ENCODE data around the gene RAPGEF1.
"Not testable (repeated sequence)": the region's sequence is repeated elsewhere in the genome, so short reads cannot be mapped to it uniquely, and the experiment has no call there.

RAPGEF1 gene

DNA sequence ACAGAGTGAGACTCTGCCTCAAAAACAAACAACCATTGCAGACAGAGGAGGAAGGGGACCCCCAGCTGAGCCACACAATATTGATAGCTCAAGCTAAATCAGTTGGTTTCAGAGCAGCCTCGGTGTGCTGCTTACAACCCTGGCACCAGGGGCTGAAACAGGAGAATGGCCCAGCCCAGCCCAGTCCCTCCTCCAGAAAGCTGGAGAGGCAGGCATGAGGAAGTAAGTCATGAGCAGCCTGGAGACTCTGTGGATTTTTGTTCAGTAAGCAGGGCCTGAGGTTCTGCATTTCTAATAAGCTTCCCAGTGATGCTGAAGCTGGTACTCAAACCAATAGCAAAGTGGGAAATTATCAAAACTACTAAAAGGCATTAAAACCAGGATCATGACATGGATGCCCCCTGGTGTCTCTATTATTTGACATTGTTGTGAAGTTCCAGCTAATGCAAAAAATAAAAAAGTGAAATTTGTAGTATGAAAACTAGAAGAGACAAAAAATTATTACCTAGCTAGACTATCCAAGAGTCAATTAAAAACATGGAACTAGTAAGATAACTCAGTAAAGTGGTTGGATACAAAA, 180.4 kb downstream of the RAPGEF1 start:
- ATAC-seq (no peak), DNase-seq (no peak)

DNA sequence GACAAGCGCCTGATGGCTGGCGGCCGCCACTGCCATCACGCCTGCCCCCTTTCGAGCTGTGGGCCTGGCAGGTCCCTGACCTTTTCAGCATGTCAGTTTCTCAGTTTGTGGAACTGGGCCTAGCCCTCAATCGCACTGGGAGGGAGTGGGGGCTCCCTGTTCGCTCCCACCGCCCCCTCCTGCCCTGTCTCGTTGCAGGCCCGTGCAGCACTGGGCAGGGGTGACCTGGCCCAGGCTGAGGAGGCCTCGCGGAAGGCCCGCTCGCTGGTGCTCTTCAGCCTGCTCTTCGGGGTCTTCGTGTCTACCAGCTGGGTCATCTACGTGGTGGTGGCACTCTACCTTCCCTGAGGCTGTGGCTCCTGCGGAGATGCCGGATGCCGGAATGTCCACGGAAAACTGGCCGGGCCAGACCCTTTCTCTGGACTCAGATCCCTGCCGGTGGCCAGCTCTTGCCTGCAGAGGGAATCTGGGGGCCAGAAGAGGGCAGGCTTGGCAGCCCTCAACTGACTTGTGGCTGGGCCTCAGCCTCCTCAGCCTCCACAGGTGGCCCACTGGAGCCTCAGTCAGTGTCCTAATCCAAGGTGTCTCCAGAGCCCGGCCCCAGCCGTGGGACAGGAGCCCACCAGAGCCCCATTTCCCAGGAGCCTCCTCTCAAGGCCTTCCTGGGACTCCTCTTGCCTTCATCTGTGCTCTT, 181.9 kb downstream of the RAPGEF1 start:
- DNase-seq, result no peak

DNA sequence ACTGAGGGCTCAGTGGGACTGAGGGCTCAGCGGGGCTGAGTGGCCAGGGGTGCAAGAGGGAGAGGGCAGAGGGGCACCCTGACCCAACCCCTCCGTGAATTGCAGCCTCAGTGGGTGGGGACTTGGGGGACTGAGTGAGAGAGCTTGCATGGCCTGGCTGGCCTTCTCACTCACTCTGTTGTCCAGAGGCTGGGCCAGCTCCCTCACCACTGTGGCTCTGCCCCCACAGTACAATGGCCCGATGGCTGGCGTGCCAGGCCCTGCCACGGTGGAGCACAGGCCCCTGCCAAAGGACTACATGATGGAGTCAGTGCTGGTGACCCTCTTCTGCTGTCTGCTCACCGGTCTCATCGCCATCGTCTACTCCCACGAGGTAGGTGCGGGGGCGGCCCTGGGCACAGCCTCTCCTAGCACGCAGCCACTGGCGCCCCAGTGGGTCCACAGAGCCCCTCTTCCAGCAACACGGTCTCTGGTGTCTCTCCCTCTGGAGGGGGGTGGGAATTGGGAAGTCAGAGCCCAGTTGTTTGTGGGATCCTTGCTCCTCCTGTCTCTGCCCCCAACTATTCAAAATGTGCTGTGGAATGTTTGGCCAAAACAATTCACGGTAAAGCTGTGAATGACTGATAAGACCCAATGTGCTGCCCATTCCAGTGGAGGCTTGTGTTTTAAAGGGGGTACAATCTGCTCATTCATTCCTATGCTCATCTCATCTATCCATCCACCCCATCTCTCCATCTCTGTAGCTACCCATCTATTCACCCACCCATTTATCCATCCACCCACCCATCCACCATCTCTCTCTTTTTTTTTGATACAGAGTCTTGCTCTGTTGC, 183.8 kb downstream of the RAPGEF1 start:
- ATAC-seq (no peak), DNase-seq (no peak)

More for the DNA sequence above, 181.9 kb downstream of the RAPGEF1 start:
- no peak for ATAC-seq

DNA sequence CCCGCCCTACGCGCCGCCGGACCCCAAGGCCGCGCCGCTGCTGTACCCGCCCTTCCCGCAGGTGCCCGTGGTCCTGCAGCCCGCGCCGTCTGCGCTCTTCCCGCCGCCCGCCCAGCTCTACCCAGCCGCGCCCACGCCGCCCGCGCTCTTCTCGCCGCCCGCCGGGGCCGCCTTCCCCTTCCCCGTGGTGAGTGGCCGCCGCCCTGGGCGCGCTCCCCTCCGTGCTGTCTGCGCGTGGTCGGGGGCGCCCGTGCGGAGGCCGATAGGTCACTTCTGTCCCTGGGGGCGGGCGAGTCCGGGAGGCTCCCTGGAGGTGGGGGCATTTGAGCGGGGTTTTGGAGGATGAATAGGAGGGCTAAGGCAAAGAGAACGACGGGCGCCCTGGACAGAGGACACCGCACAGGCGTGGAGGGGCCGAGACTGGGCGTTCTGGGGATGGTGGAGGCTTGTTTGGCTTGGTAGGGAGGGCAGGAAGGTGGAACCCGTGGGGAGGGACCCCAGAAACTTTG, 185.0 kb downstream of the RAPGEF1 start:
- DNase-seq, result no peak
- ATAC-seq, result no peak

DNA sequence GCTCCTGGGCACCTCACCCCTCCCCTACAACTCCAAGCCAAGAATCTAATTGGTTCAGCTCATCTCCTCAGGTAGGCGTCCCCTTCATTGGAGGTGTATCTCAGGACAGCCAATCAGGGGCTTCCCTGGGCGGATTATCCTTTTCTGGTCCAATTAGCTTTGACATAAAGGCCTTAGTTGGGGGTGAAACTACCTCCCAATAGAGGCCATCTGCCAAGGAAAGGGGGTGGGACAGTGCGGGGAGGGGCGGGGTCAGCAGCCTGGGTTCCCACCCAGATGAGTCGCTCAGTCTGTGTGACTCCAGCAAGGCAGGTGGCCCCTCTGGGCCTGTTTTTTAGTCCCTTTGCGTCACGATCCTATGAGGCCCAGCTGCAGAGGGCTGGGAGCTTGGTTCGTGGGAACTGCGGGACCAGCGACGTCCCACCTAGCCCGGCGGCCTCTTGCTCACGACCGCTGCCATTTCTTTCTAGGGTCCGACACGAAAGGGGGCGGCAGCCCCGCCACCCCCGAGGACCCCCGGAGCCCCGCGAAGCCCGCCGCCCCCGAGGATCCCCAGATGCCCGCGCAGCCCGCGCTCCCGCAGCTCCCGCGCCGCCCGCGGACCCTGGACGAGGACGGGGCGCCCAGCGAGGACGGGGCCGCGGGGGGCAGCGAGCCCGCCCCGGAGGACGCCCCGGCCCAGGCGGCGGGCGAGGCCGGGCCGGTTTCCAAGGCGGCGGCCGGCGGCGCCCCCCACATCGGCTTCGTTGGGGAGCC, 185.6 kb downstream of the RAPGEF1 start:
- DNase-seq (no peak), ATAC-seq (peak; percentile 23)

DNA sequence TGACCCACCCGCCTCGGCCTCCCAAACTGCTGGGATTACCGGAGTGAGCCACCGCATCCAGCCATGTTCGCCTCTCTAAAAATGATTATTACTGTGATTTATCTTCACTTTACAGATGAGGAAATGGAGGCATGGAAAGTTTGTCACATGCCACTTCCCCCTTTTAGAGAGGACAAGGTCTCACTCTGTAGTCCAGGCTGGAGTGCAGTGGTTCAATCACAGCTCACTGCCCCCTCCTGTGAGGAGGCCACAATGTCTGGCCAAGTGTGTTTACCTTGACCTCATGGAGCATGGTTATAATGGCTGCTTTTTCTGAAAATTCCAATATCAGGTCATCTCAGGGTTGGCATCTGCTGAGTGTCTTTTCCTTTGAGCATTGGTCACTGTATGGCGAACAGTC, 187.8 kb downstream of the RAPGEF1 start:
- ATAC-seq, result no peak
- no peak for DNase-seq

DNA sequence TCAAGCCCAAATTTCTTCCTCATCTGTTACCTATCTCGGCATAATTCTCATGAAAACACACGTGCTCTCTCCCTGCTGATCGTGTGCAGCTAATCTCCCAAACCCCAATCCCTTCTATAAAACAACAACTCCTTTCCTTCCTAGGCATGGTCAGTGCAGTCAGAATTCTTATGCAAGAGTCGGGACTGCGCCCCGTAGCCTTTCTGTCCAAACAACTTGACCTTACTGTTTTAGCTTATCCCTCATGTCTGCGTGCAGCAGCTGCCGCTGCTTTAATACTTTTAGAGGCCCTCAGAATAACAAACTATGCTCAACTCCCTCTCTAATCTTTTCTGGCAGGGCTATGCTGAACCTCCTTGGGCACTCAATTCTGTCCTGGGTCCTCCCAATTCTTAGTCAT, 189.4 kb downstream of the RAPGEF1 start:
- ATAC-seq, DNase-seq: not testable (repeated sequence)

DNA sequence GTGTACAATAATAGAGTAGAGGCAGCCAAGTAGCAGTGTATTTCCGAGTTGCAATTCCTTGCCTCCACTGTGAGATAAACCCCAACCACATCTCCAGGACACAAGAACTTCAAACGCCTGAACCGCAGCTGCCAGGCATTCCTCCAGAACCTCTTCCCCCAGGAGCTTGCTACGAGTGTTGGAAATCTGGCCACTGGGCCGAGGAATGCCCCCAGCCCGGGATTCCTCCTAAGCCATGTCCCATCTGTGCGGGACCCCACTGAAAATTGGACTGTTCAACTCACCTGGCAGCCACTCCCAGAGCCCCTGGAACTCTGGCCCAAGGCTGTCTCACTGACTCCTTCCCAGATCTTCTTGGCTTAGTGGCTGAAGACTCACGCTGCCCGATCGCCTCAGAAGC, 190.7 kb downstream of the RAPGEF1 start:
- not testable (repeated sequence) for ATAC-seq, DNase-seq

DNA sequence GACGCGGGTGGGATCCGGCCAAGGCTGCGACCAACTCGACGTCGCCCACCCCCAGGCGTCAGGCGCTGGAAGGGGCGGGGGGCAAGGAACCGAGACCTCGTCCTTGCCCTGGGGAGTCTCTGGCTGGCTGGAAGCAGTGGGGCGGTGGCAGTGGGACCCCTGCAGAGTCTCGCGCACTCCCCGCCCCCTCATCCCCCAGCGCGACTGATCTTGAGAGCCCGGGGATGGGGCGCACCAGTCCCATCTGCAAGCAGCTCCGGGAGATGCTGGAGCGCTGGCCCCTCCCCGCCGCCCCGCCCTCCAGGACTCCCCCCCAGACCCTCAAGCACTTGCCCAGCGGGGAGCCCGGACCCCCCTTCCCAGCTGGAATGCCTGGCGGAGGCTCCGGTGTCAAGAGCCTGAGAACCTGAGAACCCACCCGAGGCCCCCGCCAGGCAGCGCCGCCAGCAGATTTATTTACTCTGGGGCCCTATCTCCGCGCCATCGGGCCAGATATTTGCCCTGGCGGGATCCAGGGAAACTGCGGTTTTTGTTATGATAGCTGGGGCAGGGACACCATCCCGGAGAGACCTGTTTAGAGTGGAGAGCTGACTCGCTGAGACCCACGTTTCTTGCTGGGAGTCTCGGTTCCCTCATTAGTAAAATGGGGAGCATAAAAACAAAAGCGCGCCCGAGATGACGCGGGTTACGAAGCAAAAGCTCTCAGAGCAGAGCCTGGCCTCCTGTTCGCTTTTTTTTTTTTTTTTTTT, 193.4 kb downstream of the RAPGEF1 start:
- DNase-seq (no peak), ATAC-seq (no peak)

DNA sequence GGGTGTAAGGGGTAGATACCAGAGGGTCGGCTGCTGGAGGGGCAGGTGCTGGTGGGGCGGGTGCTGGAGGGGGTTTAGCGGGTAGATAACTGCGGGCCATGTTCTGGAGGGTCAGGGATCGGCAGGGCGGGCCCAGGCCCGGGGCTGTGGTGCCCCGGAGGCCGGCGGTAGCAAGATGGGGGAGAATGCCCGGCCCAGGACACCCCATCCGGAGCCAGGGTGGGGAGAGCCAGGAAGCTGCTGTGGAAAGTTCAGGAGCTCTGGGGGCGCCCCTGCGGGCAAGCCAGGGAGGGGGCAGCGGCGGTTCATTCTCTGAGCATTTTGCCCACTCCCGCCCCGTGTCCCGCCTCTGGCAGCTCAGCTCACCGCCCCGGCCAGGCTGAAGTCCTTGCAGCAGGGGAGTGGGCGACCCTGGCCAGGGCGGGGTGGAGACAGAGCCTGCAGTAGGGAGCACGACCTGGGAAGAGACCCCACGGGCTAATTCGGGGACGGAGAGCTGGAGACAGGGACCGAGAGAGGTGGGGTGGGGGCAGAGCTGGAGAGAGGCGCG, 194.0 kb downstream of the RAPGEF1 start:
- no peak for DNase-seq
- ATAC-seq, result no peak

DNA sequence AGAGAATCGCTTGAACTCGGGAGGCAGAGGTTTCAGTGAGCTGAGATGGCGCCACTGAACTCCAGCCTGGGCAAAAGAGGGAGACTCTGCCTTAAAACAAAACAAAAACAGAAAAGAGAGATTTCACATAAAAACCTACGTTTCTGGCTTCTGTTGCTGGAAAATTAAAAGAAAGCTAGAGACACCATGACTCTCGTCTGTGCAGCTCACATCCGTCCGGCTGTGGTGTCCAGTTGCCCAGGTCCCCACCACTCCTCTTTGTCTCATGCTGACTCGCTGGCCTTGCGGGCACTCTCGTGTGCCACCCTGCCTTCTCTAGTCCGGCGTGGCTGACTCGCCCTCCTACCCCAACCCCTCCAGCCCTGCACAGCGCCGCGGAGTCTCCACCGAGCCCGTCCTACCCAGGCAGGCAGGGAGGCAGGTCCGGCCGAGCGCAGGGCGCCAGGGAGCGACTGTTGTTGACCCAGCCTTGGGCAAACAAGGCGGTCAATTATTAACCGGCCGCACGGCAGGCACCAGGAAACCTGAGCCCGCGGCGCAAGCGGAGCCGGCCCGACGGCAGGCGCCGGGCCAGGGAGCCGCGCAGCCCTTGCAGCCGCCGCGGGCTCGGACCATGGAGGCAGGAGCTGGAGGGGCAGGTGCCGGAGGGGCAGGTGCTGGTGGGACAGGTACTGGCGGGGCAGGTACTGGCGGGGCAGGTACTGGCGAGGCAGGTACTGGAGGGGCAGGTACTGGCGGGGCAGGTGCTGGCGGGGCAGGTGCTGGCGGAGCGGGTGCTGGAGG, 194.7 kb downstream of the RAPGEF1 start, which contains the start of gene PRRT1B:
Gene PRRT1B, plus strand, starts transcription at position 521 of the 783 bp plus-strand sequence. Its CDS starts 93 bp downstream, at position 614.
- DNase-seq (no peak), ATAC-seq (no peak)

DNA sequence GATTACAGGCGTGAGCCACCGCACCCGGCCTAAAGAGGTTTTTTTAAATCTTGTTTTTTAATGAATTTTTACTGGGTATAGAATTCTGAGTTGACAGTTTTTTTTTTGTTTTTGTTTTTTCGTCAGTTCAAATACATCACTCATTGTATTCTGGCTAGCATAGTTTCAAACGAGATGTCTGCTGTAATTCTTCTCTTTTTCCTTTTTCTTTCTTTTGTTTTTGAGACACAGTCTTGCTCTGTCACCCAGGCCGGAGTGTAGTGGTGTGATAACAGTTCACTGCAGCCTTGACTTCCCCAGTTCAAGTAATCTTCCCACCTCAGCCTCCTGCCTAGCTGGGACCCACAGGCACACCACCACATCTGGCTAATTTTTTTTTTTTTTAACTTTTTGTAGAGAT, 196.7 kb downstream of the RAPGEF1 start:
- ATAC-seq, result no peak
- DNase-seq, result no peak

DNA sequence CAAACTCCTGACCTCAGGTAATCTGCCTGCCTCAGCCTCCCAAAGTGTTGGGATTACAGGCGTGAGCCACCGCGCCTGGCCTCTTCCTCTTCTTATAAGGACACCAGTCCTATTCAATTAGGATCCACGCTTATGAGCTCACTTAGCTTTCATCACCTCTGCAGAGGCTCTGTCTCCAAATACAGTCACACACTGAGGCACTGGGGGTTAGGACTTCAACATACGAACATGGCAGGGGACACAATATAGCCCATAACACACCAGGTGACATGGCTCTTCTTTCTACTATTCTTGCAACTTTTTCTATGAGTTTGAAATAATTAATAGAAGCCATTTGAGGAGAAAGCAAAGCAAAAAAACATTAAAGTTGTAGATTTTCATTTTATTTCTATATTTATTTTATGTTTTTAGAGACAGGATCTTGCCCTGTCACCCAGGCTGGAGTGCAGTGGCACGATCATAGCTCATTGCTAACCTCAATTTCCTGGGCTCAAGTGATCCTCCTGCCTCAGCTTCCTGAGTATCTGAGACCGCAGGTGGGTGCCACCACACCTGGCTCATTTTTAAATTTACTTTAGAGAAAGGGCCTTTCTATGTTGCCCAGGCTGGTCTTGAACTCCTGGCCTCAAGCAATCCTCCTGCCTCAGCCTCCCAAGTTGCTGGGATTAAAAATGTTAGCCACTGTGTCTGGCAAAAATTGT, 200.5 kb downstream of the RAPGEF1 start:
- ATAC-seq, result no peak
- no peak for DNase-seq

DNA sequence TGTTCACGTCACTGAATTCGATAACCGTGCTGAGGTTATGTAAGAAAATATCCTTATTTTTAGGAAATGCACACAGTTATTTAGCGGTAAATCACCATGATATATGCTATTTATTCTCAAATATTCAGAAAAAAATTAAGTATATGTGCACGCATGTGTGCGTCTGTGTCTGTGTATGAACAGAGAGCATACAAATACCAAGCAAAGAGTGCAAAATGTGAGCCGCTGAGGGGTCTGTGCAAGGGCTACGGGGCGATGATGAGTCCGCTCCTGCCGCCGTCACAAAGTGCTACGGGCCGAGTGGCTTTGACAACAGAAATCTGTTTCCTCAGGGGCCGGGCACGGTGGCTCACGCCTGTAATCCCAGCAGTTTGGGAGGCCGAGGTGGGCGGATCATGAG, 201.9 kb downstream of the RAPGEF1 start:
- DNase-seq, result no peak
- ATAC-seq, result no peak

DNA sequence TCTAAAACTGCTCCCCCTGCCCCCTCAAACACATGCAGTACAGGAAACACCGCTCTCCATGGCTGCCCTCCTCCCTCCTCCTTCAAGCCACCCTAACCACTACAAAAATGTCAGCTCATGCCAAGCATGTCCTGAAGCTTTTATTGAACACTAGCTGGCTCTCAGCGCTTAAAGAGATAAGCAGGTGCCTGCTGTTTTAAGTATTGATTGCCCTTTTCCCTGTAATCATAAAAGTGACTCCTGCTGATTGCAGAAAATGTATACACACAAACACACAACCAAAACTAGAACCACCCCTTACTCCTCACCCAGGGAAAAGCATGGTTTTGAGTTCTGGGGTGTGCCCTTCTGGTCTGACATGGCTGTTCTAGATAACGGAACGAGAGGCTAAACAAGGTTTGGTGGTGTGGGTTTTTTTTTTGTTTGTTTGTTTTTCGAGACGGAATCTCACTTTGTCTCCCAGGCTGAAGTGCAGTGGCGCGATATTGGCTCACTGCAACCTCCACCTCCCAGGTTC, 205.1 kb downstream of the RAPGEF1 start:
- ATAC-seq (no peak), DNase-seq (no peak)

DNA sequence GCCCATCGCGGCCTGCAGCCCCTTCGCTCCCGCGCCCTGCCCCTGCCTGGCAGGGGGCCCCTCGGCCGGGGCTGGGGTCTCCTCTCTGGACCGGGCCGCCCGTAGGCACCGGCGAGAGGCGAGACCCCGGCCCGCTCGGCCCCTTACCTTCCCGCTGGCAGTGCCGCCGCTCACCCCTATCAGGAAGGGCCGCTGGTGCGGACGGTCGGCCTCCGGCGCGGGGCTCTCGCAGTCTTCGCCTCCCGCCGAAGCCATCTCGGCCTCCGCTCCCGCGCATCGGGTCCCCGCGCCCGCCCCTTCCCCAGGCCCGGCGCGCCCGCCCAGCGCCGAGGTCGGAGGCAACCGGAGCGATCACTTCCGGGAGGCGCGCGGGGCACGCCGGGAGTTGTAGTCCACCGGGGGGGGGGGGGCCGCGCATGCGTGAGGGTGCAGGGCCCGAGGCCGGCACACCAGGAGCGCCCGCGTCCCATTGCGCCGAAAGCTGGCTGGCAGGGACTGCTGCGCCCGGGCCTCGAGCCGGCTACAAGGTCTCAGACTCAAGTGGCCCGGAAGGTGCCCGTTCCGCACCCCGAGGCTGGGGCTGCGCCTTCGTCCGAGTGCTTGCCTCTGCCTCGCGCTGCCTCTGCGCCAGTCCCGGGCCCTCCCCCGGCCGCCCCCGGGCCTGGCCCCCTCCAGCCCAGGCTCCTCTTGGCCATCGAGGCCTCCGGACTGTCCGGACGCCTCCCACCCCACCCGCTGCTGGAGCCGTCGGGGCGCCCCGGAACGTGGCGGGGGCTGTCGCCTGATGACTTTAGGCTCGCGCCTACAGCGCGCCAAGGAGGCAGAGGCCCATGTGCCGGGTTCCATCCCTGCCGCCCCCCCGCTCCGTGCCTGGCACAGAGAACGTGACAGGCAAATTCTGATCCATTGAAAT, 208.7 kb downstream of the RAPGEF1 start, which contains the start of gene UCK1:
Gene UCK1, minus strand, starts transcription at position 344 of the 913 bp plus-strand sequence. Its CDS starts 89 bp downstream, at position 255.
- ATAC-seq (peak; percentile 94), DNase-seq (peak; percentile 81)

DNA sequence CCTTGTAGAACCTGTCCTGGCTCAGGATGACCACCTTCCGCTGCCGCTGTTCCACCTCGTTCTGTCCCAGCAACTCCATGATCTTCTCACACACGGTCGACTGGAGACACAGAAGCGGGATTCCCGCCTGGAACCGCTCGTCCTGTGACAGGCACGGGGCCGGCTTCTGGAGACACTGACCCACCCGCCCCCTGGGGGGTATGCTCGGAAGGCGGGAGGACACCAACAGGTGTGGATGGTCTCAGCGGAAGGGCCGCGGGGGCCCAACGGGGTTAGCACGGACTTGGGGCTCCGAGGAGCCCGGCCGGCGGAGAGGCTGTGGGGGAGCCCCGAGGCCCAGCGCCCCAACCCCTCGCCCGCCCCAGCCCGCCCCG, 209.3 kb downstream of the RAPGEF1 start:
- DNase-seq (peak; percentile 46), ATAC-seq (peak; percentile 4)
